Keratinocyte (primary cell): Measurements from ENCODE around the gene CEP63. TPM values are rescaled to one million over a fixed set of nuclear protein-coding genes. Genes with fewer than 3 reads are reported as not detected.

Experiments
- DNase-seq: peaks from one replicate; pipeline ENCODE4 v3.0.0-alpha.2; 2011; ENCODE audit warnings: low read depth, missing footprints, low spot score
- FAIRE-seq: peaks from 2 replicates; lab custom pipeline; 2011; peaks lifted over from hg19 to GRCh38; lab: Jason Lieb, UNC
- H2AFZ ChIP-seq: 2 replicates; pipeline ENCODE4 v1.6.0; 2012; ENCODE audit warnings: low read length, control low read depth, inconsistent platforms; ENCODE audit not compliant: control insufficient read depth
- H3K27ac ChIP-seq: 2 replicates; pipeline ENCODE4 v1.5.1; 2011; ENCODE audit warnings: low read length; ENCODE audit not compliant: control insufficient read depth, insufficient read depth
- H3K27me3 ChIP-seq: 3 replicates; pipeline ENCODE4 v1.6.0; 2011; ENCODE audit warnings: low read length; ENCODE audit not compliant: control insufficient read depth, insufficient read depth; ENCODE audit errors: extremely low read depth
- H3K36me3 ChIP-seq, 2 experiments: 2 replicates in 1 of 2; 3 replicates in 1 of 2; pipeline ENCODE4 v1.5.1; 2011; ENCODE audit warnings: low read length in 2 of 2, mild to moderate bottlenecking in 1 of 2; ENCODE audit not compliant: control insufficient read depth in 2 of 2, insufficient read depth in 2 of 2; ENCODE audit errors: extremely low read depth in 1 of 2
- H3K4me1 ChIP-seq: 3 replicates; pipeline ENCODE4 v1.5.1; 2011; ENCODE audit warnings: low read length; ENCODE audit not compliant: control insufficient read depth, insufficient read depth; ENCODE audit errors: extremely low read depth
- H3K4me2 ChIP-seq: 3 replicates; pipeline ENCODE4 v1.6.0; 2011; ENCODE audit warnings: low read depth, low read length; ENCODE audit not compliant: control insufficient read depth, insufficient read depth; ENCODE audit errors: extremely low read depth
- H3K4me3 ChIP-seq, 3 experiments: fragments of 200-600 bp in 1 of 3; sonication (generic) in 1 of 3; 2 replicates in 2 of 3; 3 replicates in 1 of 3; pipeline ENCODE4 v1.5.1; 2011 to 2016; ENCODE audit warnings: low read length in 3 of 3, mild to moderate bottlenecking in 3 of 3, control low read depth in 2 of 3, inconsistent platforms in 1 of 3, low read depth in 1 of 3, mixed read lengths in 1 of 3, mixed run types in 1 of 3, moderate library complexity in 1 of 3; ENCODE audit not compliant: control insufficient read depth in 2 of 3, insufficient read depth in 2 of 3; ENCODE audit errors: extremely low read depth in 1 of 3
- H3K79me2 ChIP-seq: 2 replicates; pipeline ENCODE4 v1.6.0; 2012; ENCODE audit warnings: low read length; ENCODE audit not compliant: control insufficient read depth, insufficient read depth
- H3K9ac ChIP-seq: 3 replicates; pipeline ENCODE4 v1.6.0; 2011; ENCODE audit warnings: low read length; ENCODE audit not compliant: control insufficient read depth, insufficient read depth; ENCODE audit errors: extremely low read depth
- H3K9me1 ChIP-seq: 3 replicates; pipeline ENCODE4 v1.6.0; 2011; ENCODE audit warnings: low read length; ENCODE audit not compliant: control insufficient read depth, insufficient read depth; ENCODE audit errors: extremely low read depth
- H3K9me3 ChIP-seq: 2 replicates; pipeline ENCODE4 v1.5.1; 2012; ENCODE audit warnings: low read depth, low read length; ENCODE audit not compliant: control insufficient read depth
- H4K20me1 ChIP-seq: 3 replicates; pipeline ENCODE4 v1.6.0; 2011; ENCODE audit warnings: low read length; ENCODE audit not compliant: control insufficient read depth, insufficient read depth; ENCODE audit errors: extremely low read depth
- CTCF ChIP-seq, 3 experiments: IDR thresholded peaks in 1 of 3; conservative IDR thresholded peaks in 1 of 3; optimal IDR thresholded peaks in 1 of 3; 2 replicates in 2 of 3; 3 replicates in 1 of 3; pipeline versions ENCODE3 to v1.5.1; 2011; ENCODE audit warnings: low read length in 3 of 3, mild to moderate bottlenecking in 3 of 3, moderate library complexity in 2 of 3, control low read depth in 1 of 3, inconsistent platforms in 1 of 3; ENCODE audit not compliant: insufficient read depth in 2 of 3; ENCODE audit errors: extremely low read depth in 1 of 3
- EZH2 ChIP-seq: IDR thresholded peaks from one replicate; pipeline ENCODE4 v1.6.1; 2012; ENCODE audit warnings: inconsistent platforms, mild to moderate bottlenecking, low read length, moderate library complexity
- dilution Hi-C: fragments of 300-500 bp; cut with MboI; formaldehyde crosslinking; loops from one replicate; pipeline ENCODE4 v1.7.0; 2020; ENCODE audit warnings: low sequenced_read_pairs; ENCODE audit not compliant: extremely low pct_ligation_motif_present
- polyA plus RNA-seq, 5 experiments: library from polyadenylated mRNA; depleted of rRNA in 3 of 5; stranded (reverse) in 3 of 5; stranded (forward) in 1 of 5; unstranded in 1 of 5; fragments of >200 nt; gene quantifications; 1 replicate in 1 of 5; 2 replicates in 3 of 5; 3 replicates in 1 of 5; pipeline versions ENCODE4 v1.2.1 to v1.2.3, GENCODE V29; 2011 to 2012; ENCODE audit warnings: missing spikeins in 2 of 5, low read depth in 1 of 5, low replicate concordance in 1 of 5

CEP63 gene
- polyA plus RNA-seq, 1 donor (not counting 4 experiments of a cell fraction or from before 2014, with no cell fraction given): 10.1 TPM

- FAIRE-seq: no peak
Measured at GRCh38 chr3:134449951-134450350, 35.9 kb upstream of the CEP63 start.

GRCh38 chr3:134453631-134454030, 32.2 kb upstream of the CEP63 start:
- H3K4me2 ChIP-seq: no peak overlapping the region
- no peaks in the 10 kb centered on the region for H3K4me1 ChIP-seq
- no peaks in the 10 kb centered on the region for H3K9me3 ChIP-seq
- H3K4me3 ChIP-seq: no peak overlapping the region
- H2AFZ ChIP-seq: no peak overlapping the region
- no peak for DNase-seq
- H3K27ac ChIP-seq: no peak overlapping the region
- no peaks in the 10 kb centered on the region for H3K27me3 ChIP-seq
- H4K20me1 ChIP-seq: no peaks in the 10 kb centered on the region
- dilution Hi-C loops: no loop called here
- H3K9ac ChIP-seq: no peak overlapping the region
- H3K9me1 ChIP-seq: no peaks in the 10 kb centered on the region
- H3K36me3 ChIP-seq: no peaks in the 10 kb centered on the region
- FAIRE-seq: no peak
- TF ChIP-seq CTCF (optimal IDR thresholded peaks at IDR 0.05 in 1 of 3, IDR thresholded peaks at IDR 0.05 in 1 of 3, conservative IDR thresholded peaks at IDR 0.05 in 1 of 3; ENCODE audit: extremely low read depth in 1 of 3, insufficient read depth in 2 of 3, low read length in 3 of 3) (peak in 1 of 3 experiments; percentile 26), EZH2 (no peak)
- no peaks in the 10 kb centered on the region for H3K79me2 ChIP-seq

More at GRCh38 chr3:134449951-134450350, 35.9 kb upstream of the CEP63 start:
- H4K20me1 ChIP-seq: no peaks in the 10 kb centered on the region
- no peak overlapping the region for H3K4me2 ChIP-seq
- H3K9me3 ChIP-seq: no peaks in the 10 kb centered on the region
- H3K4me3 ChIP-seq: no peak overlapping the region
- dilution Hi-C loops: no loop called here
- H3K9me1 ChIP-seq: no peaks in the 10 kb centered on the region
- no peaks in the 10 kb centered on the region for H3K79me2 ChIP-seq
- TF ChIP-seq CTCF (optimal IDR thresholded peaks at IDR 0.05 in 1 of 3, IDR thresholded peaks at IDR 0.05 in 1 of 3, conservative IDR thresholded peaks at IDR 0.05 in 1 of 3; ENCODE audit: extremely low read depth in 1 of 3, insufficient read depth in 2 of 3, low read length in 3 of 3): no peak
- no peak for TF ChIP-seq EZH2
- H2AFZ ChIP-seq: no peak overlapping the region
- H3K27ac ChIP-seq: no peak overlapping the region
- H3K27me3 ChIP-seq: no peaks in the 10 kb centered on the region
- H3K36me3 ChIP-seq: no peaks in the 10 kb centered on the region
- H3K4me1 ChIP-seq: peaks cover 15% of the 10 kb centered on the region
- no peak for DNase-seq
- H3K9ac ChIP-seq: no peak overlapping the region
